Osteocyte (in vitro differentiated cells): ENCODE data around the gene FAM53B. TPM values are rescaled to one million over a fixed set of nuclear protein-coding genes. Genes with fewer than 3 reads are reported as not detected.

ENCODE experiments used
- DNase-seq: peaks from one replicate; pipeline ENCODE4 v3.0.0; 2021; ENCODE audit warnings: mixed read lengths; ENCODE audit not compliant: unreplicated experiment; ENCODE audit errors: extremely low spot score
- H3K27ac Mint-ChIP-seq: one replicate; pipeline ENCODE4 v1.8.0; 2021; ENCODE audit warnings: mild to moderate bottlenecking, mixed read lengths; ENCODE audit not compliant: unreplicated experiment
- H3K27me3 Mint-ChIP-seq: one replicate; pipeline ENCODE4 v1.8.0; 2021; ENCODE audit warnings: mixed read lengths; ENCODE audit not compliant: unreplicated experiment
- H3K36me3 Mint-ChIP-seq: one replicate; pipeline ENCODE4 v1.8.0; 2021; ENCODE audit warnings: mixed read lengths; ENCODE audit not compliant: unreplicated experiment
- H3K4me1 Mint-ChIP-seq: one replicate; pipeline ENCODE4 v1.8.0; 2021; ENCODE audit warnings: mixed read lengths; ENCODE audit not compliant: unreplicated experiment
- H3K4me3 Mint-ChIP-seq: one replicate; pipeline ENCODE4 v1.8.0; 2021; ENCODE audit warnings: mild to moderate bottlenecking, moderate library complexity, mixed read lengths; ENCODE audit not compliant: unreplicated experiment
- H3K9me3 Mint-ChIP-seq: one replicate; pipeline ENCODE4 v1.8.0; 2021; ENCODE audit warnings: mixed read lengths; ENCODE audit not compliant: unreplicated experiment
- CTCF ChIP-seq: fragments of 200-600 bp; sonication (generic); IDR thresholded peaks from 2 replicates; pipeline ENCODE4 v1.5.0; 2021; ENCODE audit warnings: antibody characterized with exemption, mild to moderate bottlenecking, moderate library complexity
- total RNA-seq: library from RNA; stranded (reverse); gene quantifications from 2 replicates; pipeline ENCODE4 v1.2.1, GENCODE V29; 2021

The FAM53B gene
- total RNA-seq, 1 donor from 2014 or later = 14.7 TPM

- H3K36me3 Mint-ChIP-seq = peaks cover 5% of the 10 kb centered on the region
- H3K27me3 Mint-ChIP-seq = no peaks in the 10 kb centered on the region
- H3K27ac Mint-ChIP-seq = no peak overlapping the region
- H3K4me3 Mint-ChIP-seq = no peak overlapping the region
- no peak for DNase-seq
- no peak for TF ChIP-seq CTCF
- no peaks in the 10 kb centered on the region for H3K9me3 Mint-ChIP-seq
- H3K4me1 Mint-ChIP-seq = peaks cover 30% of the 10 kb centered on the region
Measured at GRCh38 chr10:124674768-124675222, 69.4 kb downstream of the FAM53B start.

- no peak for DNase-seq
- peaks cover 25% of the 10 kb centered on the region for H3K4me1 Mint-ChIP-seq
- H3K4me3 Mint-ChIP-seq = no peak overlapping the region
- no peak overlapping the region for H3K27ac Mint-ChIP-seq
- no peaks in the 10 kb centered on the region for H3K27me3 Mint-ChIP-seq
- peaks cover 1% of the 10 kb centered on the region for H3K36me3 Mint-ChIP-seq
- H3K9me3 Mint-ChIP-seq = no peaks in the 10 kb centered on the region
- no peak for TF ChIP-seq CTCF
Measured at GRCh38 chr10:124672181-124672638, 72.0 kb downstream of the FAM53B start.

DNA sequence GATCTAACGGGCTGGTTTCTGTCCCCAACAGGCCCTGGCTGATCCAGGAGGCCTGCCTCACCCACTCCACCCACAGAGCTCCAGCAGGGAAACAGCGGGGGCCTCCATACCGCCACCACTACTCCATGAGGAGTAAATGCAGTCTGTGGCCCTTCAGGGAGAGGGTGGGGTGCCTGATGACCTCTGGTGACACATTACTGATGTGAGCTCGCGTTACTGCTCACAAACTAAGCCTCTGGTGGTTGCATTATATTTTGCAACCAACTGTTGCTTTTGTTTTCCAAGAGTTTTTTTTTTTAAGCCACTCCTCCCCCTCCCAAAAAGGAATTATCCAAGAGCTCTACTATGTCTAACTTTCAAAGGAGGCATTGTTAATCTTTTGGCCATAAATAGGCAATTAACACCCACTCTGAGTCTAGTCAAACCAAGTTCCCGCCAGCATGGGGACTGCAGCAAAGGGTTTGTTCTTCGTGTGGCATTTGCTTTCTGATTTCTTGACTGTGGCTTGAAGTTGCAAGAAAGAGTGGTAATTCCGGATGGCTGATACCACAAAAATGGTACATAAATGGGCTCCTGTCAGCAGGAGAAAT lies 72.6 kb downstream of the FAM53B start:
- TF ChIP-seq CTCF = no peak
- H3K4me1 Mint-ChIP-seq = peaks cover 20% of the 10 kb centered on the region
- no peaks in the 10 kb centered on the region for H3K9me3 Mint-ChIP-seq
- H3K36me3 Mint-ChIP-seq = peaks cover 1% of the 10 kb centered on the region
- no peak overlapping the region for H3K27ac Mint-ChIP-seq
- no peaks in the 10 kb centered on the region for H3K27me3 Mint-ChIP-seq
- DNase-seq = no peak
- H3K4me3 Mint-ChIP-seq = no peak overlapping the region

DNA sequence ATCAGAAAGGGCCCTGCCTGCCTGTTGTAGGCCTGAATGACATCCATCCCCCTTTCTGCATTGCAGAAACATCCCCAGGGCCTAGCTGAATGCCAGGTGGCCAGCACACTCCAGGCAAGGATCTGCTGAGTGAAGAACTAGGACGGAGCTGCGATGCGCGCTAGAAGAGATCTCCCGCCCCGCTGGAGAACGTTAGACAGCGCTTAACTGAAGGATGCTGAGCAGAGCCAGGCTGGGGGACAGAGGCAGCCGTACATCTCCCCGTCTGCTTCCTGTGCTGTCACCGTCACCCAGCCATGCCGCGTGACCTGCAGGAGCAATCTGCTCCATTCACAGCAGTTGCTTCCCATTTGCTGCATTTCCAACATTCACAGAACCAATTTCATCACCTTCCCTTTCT lies 73.3 kb downstream of the FAM53B start:
- no peak for TF ChIP-seq CTCF
- H3K27me3 Mint-ChIP-seq = no peaks in the 10 kb centered on the region
- peaks cover 1% of the 10 kb centered on the region for H3K36me3 Mint-ChIP-seq
- H3K4me3 Mint-ChIP-seq = no peak overlapping the region
- H3K27ac Mint-ChIP-seq = no peak overlapping the region
- DNase-seq = no peak
- H3K4me1 Mint-ChIP-seq = peaks cover 20% of the 10 kb centered on the region
- H3K9me3 Mint-ChIP-seq = no peaks in the 10 kb centered on the region

GRCh38 chr10:124669824-124670654 lies 74.1 kb downstream of the FAM53B start:
- Mint-ChIP-seq H3K4me1 (peaks cover 20% of the 10 kb centered on the region), H3K36me3 (peaks cover 1% of the 10 kb centered on the region), H3K27me3 (no peaks in the 10 kb centered on the region), H3K4me3 (no peak overlapping the region), H3K9me3 (no peaks in the 10 kb centered on the region), H3K27ac (no peak overlapping the region)
- DNase-seq = no peak
- TF ChIP-seq CTCF = no peak
